ENCODE measurements around the gene USP53.

DNA sequence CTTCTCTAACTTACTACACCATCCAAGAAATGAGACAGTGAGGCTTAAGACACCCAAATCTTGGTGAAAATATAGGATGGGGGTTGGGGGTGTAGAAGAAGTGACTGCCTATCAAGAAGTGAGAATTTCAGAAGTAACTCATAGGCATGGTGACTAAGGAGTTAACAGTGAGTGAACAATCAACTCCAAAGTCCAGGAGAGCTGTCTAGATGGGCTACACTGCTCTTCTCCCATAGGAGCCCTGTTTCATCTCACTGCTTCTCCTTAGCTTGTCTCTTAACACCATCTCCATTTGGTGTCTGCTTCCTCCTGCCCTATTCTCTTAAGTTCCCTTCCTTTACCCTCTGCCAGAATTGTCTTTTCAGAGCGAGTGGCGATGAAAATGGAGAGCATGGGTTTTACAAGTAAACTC is 86.8 kb downstream of the USP53 start:
- TF ChIP-seq CTCF (conservative IDR thresholded peaks at IDR 0.05; ENCODE audit: low read depth in 2 of 2), result no peak
- TF ChIP-seq, protein P1, sequence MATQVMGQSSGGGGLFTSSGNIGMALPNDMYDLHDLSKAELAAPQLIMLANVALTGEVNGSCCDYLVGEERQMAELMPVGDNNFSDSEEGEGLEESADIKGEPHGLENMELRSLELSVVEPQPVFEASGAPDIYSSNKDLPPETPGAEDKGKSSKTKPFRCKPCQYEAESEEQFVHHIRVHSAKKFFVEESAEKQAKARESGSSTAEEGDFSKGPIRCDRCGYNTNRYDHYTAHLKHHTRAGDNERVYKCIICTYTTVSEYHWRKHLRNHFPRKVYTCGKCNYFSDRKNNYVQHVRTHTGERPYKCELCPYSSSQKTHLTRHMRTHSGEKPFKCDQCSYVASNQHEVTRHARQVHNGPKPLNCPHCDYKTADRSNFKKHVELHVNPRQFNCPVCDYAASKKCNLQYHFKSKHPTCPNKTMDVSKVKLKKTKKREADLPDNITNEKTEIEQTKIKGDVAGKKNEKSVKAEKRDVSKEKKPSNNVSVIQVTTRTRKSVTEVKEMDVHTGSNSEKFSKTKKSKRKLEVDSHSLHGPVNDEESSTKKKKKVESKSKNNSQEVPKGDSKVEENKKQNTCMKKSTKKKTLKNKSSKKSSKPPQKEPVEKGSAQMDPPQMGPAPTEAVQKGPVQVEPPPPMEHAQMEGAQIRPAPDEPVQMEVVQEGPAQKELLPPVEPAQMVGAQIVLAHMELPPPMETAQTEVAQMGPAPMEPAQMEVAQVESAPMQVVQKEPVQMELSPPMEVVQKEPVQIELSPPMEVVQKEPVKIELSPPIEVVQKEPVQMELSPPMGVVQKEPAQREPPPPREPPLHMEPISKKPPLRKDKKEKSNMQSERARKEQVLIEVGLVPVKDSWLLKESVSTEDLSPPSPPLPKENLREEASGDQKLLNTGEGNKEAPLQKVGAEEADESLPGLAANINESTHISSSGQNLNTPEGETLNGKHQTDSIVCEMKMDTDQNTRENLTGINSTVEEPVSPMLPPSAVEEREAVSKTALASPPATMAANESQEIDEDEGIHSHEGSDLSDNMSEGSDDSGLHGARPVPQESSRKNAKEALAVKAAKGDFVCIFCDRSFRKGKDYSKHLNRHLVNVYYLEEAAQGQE (IDR thresholded peaks at IDR 0.05; ENCODE audit: unreplicated experiment), result no peak
- TF ChIP-seq JUNB (IDR thresholded peaks at IDR 0.05; ENCODE audit: unreplicated experiment), result no peak
- no peak for TF ChIP-seq EZH2 (IDR thresholded peaks at IDR 0.05; ENCODE audit: low read depth, unreplicated experiment)

All from GM23338 (cell line).